Lower lobe of right lung (tissue), 2 donors: ENCODE measurements around the gene LRFN2. TPM values are rescaled to one million over a fixed set of nuclear protein-coding genes. Genes with fewer than 3 reads are reported as not detected.

Experiments
- ATAC-seq, 2 donors: fragments of 200-7000 bp; cut with Tn5 transposase; one replicate each; pipeline ENCODE4 v1.9.1; 2020 to 2022; ENCODE audit warnings: mild to moderate bottlenecking in 2 of 2, moderate library complexity in 2 of 2
- DNase-seq: peaks from one replicate; pipeline ENCODE4 v3.0.0-alpha.2; 2020
- H3K27ac ChIP-seq: fragments of 200-600 bp; one replicate; pipeline ENCODE4 v1.8.0; 2022
- H3K27me3 ChIP-seq: fragments of 200-600 bp; one replicate; pipeline ENCODE4 v1.8.0; 2022; ENCODE audit warnings: low read depth
- H3K36me3 ChIP-seq: fragments of 200-600 bp; one replicate; pipeline ENCODE4 v1.8.0; 2022; ENCODE audit warnings: mild to moderate bottlenecking
- H3K4me1 ChIP-seq: fragments of 200-600 bp; one replicate; pipeline ENCODE4 v1.8.0; 2022
- H3K4me3 ChIP-seq: fragments of 200-600 bp; one replicate; pipeline ENCODE4 v1.8.0; 2022; ENCODE audit warnings: mild to moderate bottlenecking
- H3K9me3 ChIP-seq: fragments of 200-600 bp; one replicate; pipeline ENCODE4 v1.8.0; 2022
- CTCF ChIP-seq: fragments of 200-600 bp; IDR thresholded peaks from one replicate; pipeline ENCODE4 v1.8.0; 2022; ENCODE audit warnings: antibody characterized with exemption, mild to moderate bottlenecking
- intact Hi-C: fragments of 100-400 bp; cut with DNase I; formaldehyde crosslinking; loops from one replicate; pipeline ENCODE4 v1.11.0; 2022
- total RNA-seq: library from RNA; stranded (reverse); fragmentation: NEBNext Ultra II Directional; extraction: Animal tissue kit (Norgen Biotek cat#: 25700); gene quantifications from one replicate; pipeline ENCODE4 v1.2.1, GENCODE V29; 2021
- donor health status: DM: no; HTN: yes; CAD: no; lungs with severe emphysema.

Gene LRFN2
- total RNA-seq, 1 donor from 2014 or later, result not detected

GRCh38 chr6:40358473-40359460 is 228.4 kb downstream of the LRFN2 start:
- Histone ChIP-seq H3K4me3 (no peak overlapping the region), H3K9me3 (no peaks in the 10 kb centered on the region), H3K4me1 (no peaks in the 10 kb centered on the region), H3K27ac (no peak overlapping the region), H3K36me3 (no peaks in the 10 kb centered on the region), H3K27me3 (no peaks in the 10 kb centered on the region)
- intact Hi-C loops, result no loop called here
- ATAC-seq (no peak), DNase-seq (no peak)
- no peak for TF ChIP-seq CTCF

GRCh38 chr6:40356242-40356910 is 230.8 kb downstream of the LRFN2 start:
- DNase-seq, result no peak
- no peak for TF ChIP-seq CTCF
- intact Hi-C loops, result no loop called here

GRCh38 chr6:40355532-40355931 is 231.6 kb downstream of the LRFN2 start:
- ATAC-seq (no peak), DNase-seq (no peak)
- H3K36me3 ChIP-seq, result no peaks in the 10 kb centered on the region
- no peak for TF ChIP-seq CTCF
- H3K4me1 ChIP-seq, result no peaks in the 10 kb centered on the region
- no peaks in the 10 kb centered on the region for H3K27me3 ChIP-seq
- no peak overlapping the region for H3K27ac ChIP-seq
- intact Hi-C loops, result no loop called here
- no peaks in the 10 kb centered on the region for H3K9me3 ChIP-seq
- H3K4me3 ChIP-seq, result no peak overlapping the region

More at GRCh38 chr6:40356242-40356910, 230.8 kb downstream of the LRFN2 start:
- H3K9me3 ChIP-seq, result no peaks in the 10 kb centered on the region
- no peaks in the 10 kb centered on the region for H3K36me3 ChIP-seq
- no peaks in the 10 kb centered on the region for H3K27me3 ChIP-seq
- no peaks in the 10 kb centered on the region for H3K4me1 ChIP-seq
- ATAC-seq, result no peak
- H3K27ac ChIP-seq, result no peak overlapping the region
- H3K4me3 ChIP-seq, result no peak overlapping the region

GRCh38 chr6:40355066-40355465 is 232.1 kb downstream of the LRFN2 start:
- TF ChIP-seq CTCF, result no peak
- no peaks in the 10 kb centered on the region for H3K36me3 ChIP-seq
- no peak overlapping the region for H3K4me3 ChIP-seq
- no peaks in the 10 kb centered on the region for H3K9me3 ChIP-seq
- no peaks in the 10 kb centered on the region for H3K4me1 ChIP-seq
- no peak overlapping the region for H3K27ac ChIP-seq
- no peaks in the 10 kb centered on the region for H3K27me3 ChIP-seq
- intact Hi-C loops, result no loop called here
- ATAC-seq (no peak), DNase-seq (no peak)

GRCh38 chr6:40353967-40354452 is 233.2 kb downstream of the LRFN2 start:
- DNase-seq, result no peak
- no peak for TF ChIP-seq CTCF
- no peaks in the 10 kb centered on the region for H3K4me1 ChIP-seq
- no peaks in the 10 kb centered on the region for H3K36me3 ChIP-seq
- H3K27ac ChIP-seq, result no peak overlapping the region
- no peak for ATAC-seq
- H3K27me3 ChIP-seq, result no peaks in the 10 kb centered on the region
- no peaks in the 10 kb centered on the region for H3K9me3 ChIP-seq
- no peak overlapping the region for H3K4me3 ChIP-seq
- intact Hi-C loops, result no loop called here
